ENCODE results near the gene SLC49A4.

The SLC49A4 gene

DNA sequence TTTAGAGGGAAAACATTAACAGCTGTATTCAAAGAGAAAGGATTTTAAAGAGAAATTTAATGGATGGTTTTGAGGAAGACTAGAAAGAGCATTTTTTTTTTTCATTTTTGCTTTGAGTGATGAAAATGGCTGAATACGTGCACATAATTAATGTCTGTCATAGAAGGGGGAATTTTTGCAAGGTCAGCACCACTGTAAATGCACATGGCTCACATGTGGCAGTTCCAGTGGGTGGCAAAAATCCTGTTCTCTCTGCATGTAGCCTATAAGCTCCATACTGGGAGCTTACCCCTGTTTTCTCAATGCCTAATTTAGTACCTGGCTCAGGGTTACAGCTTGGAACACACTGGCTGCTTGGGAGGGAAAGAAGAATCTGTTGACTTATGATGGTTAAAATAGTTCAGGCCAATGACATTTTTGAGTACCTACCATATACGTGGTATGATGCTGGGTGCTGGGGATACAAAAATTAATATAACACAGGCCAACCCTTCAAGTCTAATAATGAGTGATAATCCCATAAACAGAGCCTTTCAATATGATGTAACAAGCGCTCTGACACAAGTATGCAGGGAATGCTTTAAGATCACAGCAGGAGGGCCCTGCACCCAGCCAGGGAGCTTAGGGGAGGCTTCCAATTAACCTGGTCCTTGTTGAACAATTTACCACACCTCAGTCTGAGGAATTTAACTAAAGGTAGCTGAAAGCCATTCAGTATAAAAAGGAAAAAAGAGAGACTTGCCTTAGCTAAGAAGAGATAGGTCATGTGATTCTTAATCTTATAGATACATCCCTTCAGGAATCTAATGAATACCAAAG, 34.2 kb upstream of the SLC49A4 start:
- H3K4me3 ChIP-seq (ENCODE audit: low read length), result no peak overlapping the region
- DNase-seq (ENCODE audit: low read depth), result no peak
- TF ChIP-seq, protein P1, sequence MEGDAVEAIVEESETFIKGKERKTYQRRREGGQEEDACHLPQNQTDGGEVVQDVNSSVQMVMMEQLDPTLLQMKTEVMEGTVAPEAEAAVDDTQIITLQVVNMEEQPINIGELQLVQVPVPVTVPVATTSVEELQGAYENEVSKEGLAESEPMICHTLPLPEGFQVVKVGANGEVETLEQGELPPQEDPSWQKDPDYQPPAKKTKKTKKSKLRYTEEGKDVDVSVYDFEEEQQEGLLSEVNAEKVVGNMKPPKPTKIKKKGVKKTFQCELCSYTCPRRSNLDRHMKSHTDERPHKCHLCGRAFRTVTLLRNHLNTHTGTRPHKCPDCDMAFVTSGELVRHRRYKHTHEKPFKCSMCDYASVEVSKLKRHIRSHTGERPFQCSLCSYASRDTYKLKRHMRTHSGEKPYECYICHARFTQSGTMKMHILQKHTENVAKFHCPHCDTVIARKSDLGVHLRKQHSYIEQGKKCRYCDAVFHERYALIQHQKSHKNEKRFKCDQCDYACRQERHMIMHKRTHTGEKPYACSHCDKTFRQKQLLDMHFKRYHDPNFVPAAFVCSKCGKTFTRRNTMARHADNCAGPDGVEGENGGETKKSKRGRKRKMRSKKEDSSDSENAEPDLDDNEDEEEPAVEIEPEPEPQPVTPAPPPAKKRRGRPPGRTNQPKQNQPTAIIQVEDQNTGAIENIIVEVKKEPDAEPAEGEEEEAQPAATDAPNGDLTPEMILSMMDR (IDR thresholded peaks at IDR 0.05; ENCODE audit: insufficient read depth, low read depth, low read length, missing control alignments), result no peak

- DNase-seq (ENCODE audit: low read depth), result no peak
- TF ChIP-seq, protein P1 (IDR thresholded peaks at IDR 0.05; ENCODE audit: insufficient read depth, low read depth, low read length, missing control alignments), result no peak
- no peak overlapping the region for H3K4me3 ChIP-seq (ENCODE audit: low read length)
These were observed 28.4 kb upstream of the SLC49A4 start for GRCh38 chr3:122766430-122766829.

- H3K4me3 ChIP-seq (ENCODE audit: low read length), result no peak overlapping the region
- TF ChIP-seq, protein P1 (IDR thresholded peaks at IDR 0.05; ENCODE audit: insufficient read depth, low read depth, low read length, missing control alignments), result no peak
- DNase-seq (ENCODE audit: low read depth), result no peak
These were observed 27.1 kb upstream of the SLC49A4 start for GRCh38 chr3:122767540-122768372.

- no peak for DNase-seq (ENCODE audit: low read depth)
- TF ChIP-seq, protein P1 (IDR thresholded peaks at IDR 0.05; ENCODE audit: insufficient read depth, low read depth, low read length, missing control alignments), result no peak
- H3K4me3 ChIP-seq (ENCODE audit: low read length), result no peak overlapping the region
These were observed 24.2 kb upstream of the SLC49A4 start for GRCh38 chr3:122770521-122771202.

GRCh38 chr3:122772827-122773226, 22.0 kb upstream of the SLC49A4 start:
- DNase-seq (ENCODE audit: low read depth), result no peak
- no peak overlapping the region for H3K4me3 ChIP-seq (ENCODE audit: low read length)
- TF ChIP-seq, protein P1 (IDR thresholded peaks at IDR 0.05; ENCODE audit: insufficient read depth, low read depth, low read length, missing control alignments), result no peak

- DNase-seq (ENCODE audit: low read depth), result no peak
- TF ChIP-seq, protein P1 (IDR thresholded peaks at IDR 0.05; ENCODE audit: insufficient read depth, low read depth, low read length, missing control alignments), result no peak
- no peak overlapping the region for H3K4me3 ChIP-seq (ENCODE audit: low read length)
These were observed 20.8 kb upstream of the SLC49A4 start for GRCh38 chr3:122773944-122774509.
